HFF-Myc (cell line): ENCODE results near the gene DUSP9.

ENCODE experiments used
- DNase-seq: peaks from one replicate; pipeline ENCODE4 v3.0.0-alpha.2; 2011; ENCODE audit warnings: low read depth; ENCODE audit errors: extremely low read depth
- H3K4me3 ChIP-seq: replicated peaks from 2 replicates; pipeline ENCODE4 v1.5.1; 2011; ENCODE audit warnings: low read depth, mild to moderate bottlenecking, control low read depth, low read length
- TF ChIP-seq, protein P1 (sequence below): IDR thresholded peaks from 2 replicates; pipeline ENCODE4 v1.5.1; 2012; ENCODE audit warnings: mild to moderate bottlenecking, low read depth, low read length, control low read depth; ENCODE audit errors: missing control alignments

The DUSP9 gene

GRCh38 chrX:153636716-153637115 lies 10.3 kb upstream of the DUSP9 start:
- TF ChIP-seq, protein P1, sequence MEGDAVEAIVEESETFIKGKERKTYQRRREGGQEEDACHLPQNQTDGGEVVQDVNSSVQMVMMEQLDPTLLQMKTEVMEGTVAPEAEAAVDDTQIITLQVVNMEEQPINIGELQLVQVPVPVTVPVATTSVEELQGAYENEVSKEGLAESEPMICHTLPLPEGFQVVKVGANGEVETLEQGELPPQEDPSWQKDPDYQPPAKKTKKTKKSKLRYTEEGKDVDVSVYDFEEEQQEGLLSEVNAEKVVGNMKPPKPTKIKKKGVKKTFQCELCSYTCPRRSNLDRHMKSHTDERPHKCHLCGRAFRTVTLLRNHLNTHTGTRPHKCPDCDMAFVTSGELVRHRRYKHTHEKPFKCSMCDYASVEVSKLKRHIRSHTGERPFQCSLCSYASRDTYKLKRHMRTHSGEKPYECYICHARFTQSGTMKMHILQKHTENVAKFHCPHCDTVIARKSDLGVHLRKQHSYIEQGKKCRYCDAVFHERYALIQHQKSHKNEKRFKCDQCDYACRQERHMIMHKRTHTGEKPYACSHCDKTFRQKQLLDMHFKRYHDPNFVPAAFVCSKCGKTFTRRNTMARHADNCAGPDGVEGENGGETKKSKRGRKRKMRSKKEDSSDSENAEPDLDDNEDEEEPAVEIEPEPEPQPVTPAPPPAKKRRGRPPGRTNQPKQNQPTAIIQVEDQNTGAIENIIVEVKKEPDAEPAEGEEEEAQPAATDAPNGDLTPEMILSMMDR = no peak
- DNase-seq = no peak
- no peak overlapping the region for H3K4me3 ChIP-seq

DNA sequence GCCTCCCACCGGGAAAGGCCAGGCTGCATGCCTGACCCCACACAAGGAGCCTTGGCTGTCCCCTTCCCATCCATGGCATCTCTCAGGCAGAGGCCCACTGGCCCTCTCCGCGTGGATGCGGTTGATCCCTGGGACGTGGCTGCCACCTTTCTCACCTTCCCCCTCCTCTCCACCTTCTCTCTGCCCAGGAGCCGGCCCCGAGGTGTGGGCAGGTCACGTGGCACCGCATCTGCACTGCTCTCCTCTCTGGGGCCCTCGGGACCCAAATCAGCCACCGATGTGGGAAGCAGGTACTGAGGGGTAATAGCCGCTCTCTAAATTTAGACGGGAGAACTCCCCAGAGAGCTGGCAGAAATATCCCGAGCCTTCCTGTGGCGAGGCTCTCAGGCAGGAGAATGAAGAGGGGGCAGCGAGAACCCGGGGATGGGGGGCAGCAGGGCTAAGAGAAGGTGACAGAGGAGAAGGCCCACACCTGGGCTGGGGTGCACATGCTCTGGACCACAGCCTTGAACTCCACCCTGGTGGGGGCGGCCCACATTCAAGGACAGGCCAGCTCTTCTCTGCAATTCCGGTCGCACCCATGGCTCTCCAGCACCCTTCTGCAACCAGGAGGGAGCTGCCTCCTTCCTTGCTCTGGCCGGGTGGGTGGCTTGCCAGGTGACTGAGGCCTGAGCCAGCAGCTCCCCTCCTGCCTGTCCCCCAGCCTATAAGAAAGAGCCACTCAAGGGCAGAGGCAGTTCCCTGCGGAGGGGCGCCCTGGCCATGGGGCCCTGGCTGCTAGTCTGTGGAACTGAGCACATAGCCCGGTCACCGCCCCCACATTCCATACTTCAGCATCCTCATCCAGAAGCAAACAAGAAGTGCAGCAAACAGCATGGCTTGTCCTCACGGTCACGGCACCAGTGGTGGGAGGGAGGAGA lies 9.6 kb upstream of the DUSP9 start:
- DNase-seq = no peak
- TF ChIP-seq, protein P1 = no peak
- H3K4me3 ChIP-seq = no peak overlapping the region

DNA sequence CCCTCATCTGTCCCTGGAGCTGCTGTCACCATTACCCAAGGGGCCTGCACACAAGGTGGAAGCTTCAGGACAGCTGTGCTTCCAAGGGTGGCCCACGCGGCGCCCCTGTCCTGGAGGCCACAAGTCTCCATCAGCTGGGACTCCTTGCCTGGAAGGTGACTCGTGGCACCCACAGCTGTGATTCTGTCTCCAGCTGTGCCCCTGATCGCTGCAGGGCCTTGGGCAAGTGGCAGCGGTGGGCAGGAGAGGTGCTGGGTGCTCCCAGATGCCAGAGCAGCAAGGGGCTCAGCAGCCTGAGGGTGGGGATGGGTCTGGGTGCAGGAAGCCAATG lies 9.0 kb upstream of the DUSP9 start:
- no peak overlapping the region for H3K4me3 ChIP-seq
- DNase-seq = no peak
- TF ChIP-seq, protein P1 = no peak

- H3K4me3 ChIP-seq = no peak overlapping the region
- no peak for DNase-seq
- TF ChIP-seq, protein P1 = no peak
Measured at GRCh38 chrX:153638436-153639176, 8.4 kb upstream of the DUSP9 start.

- no peak overlapping the region for H3K4me3 ChIP-seq
- no peak for DNase-seq
- TF ChIP-seq, protein P1 = no peak
Measured at GRCh38 chrX:153639177-153640044, 7.6 kb upstream of the DUSP9 start.

GRCh38 chrX:153640045-153640686 lies 6.8 kb upstream of the DUSP9 start:
- no peak overlapping the region for H3K4me3 ChIP-seq
- no peak for DNase-seq
- TF ChIP-seq, protein P1 = no peak
